CD4-positive, alpha-beta T cell treated with Interleukin-1 beta for 1 hour (primary cell): ENCODE data around the gene HUS1B.
A peak's percentile ranks its signal among the peaks of the same experiment; 100 is the strongest.
"Not testable (repeated sequence)": the region's sequence is repeated elsewhere in the genome, so short reads cannot be mapped to it uniquely, and the experiment has no call there.

Experiments
- DNase-seq, 2 donors: peaks; one replicate each; pipeline ENCODE4 v3.0.0-alpha.2; 2020 to 2022

Gene HUS1B

GRCh38 chr6:656460-657252 is at the start of gene HUS1B:
HUS1B (minus strand) TSS chr6:657100; CDS start chr6:656944, 156 bp downstream.
- no peak for DNase-seq

DNA sequence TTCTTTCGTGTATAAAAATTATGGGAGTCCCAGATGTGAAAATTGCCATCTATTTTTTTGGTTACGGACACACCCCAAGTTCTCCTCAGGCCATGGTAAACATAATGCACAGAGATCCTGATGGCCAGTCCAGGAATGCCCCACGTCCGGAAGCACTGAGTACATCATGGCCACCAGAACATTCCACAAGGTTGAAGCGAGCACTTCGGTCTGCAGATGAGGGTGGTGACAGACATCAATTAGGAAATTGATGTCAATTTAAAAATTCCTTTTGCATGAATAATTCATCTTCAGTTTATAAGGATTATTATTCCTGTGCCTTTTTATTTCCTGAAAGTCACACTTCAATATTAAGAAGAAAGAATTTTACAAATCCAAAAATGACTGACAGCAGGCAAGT is 49.2 kb upstream of the HUS1B start:
- no peak for DNase-seq

- DNase-seq, result no peak
Observed at GRCh38 chr6:705047-705446, 48.1 kb upstream of the HUS1B start.

DNA sequence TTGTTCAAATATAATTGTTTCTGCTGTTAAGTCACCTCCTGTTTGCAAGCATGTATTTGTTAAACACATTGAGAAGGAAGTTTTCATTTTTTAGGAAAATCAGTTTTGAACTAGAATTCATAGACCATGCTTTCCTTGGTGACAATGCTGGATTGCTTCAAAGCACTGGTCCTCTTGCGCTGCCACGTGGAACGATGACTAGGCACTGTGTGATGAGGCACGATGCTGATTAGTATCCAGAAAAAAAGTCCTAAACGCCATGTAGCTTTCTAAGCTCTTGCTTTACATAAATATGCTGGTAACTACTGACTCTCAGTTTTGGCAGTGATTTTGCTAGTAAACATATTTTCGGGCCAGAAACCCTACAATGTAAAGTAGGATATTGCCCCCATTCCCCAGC is 47.1 kb upstream of the HUS1B start:
- no peak for DNase-seq

DNA sequence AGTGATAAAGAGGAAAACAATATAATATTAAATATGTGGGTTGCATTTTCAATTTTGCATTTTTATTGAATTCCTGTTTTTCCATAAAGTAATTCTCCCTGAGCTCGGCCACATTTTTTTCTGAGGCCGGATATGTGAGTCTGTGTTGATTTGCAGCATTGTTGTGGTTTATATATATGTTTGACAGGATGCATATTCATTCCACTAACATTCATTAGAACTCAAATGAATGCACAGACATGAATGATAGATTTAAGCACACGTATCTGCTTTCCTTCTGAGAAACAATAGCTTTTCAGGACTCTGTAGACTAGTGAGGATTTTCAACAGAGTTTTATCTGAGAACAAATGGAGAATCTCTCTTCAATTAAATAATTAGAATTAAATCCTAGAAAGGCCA is 46.7 kb upstream of the HUS1B start:
- DNase-seq, result no peak

- no peak for DNase-seq
Observed at GRCh38 chr6:701700-702479, 45.0 kb upstream of the HUS1B start.

GRCh38 chr6:701215-701614 is 44.3 kb upstream of the HUS1B start:
- no peak for DNase-seq

- no peak for DNase-seq
Observed at GRCh38 chr6:700490-700889, 43.6 kb upstream of the HUS1B start.

DNA sequence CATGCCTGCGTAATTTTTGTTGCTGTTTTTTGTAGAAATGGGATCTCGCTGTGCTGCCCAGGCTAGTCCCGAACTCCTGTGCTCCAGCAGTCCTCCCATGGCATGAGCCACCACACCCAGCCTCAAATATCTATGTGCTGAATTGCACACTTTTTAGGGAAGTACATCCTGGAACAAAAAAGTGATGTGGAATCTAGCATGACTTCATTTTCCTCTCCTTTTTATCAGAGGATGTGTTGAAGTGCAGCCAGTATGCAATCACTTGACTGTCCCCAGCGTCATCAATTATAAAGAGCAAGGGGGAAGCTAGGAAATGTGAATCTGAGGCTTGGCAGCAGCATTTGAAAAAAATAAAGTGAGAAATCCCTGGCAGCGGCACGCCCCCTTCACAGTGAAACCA is 42.4 kb upstream of the HUS1B start:
- DNase-seq, result no peak

- DNase-seq, result not testable (repeated sequence)
Observed at GRCh38 chr6:694431-695126, 37.7 kb upstream of the HUS1B start.

GRCh38 chr6:693723-694009 is 36.8 kb upstream of the HUS1B start:
- no peak for DNase-seq

GRCh38 chr6:692858-693722 is 36.2 kb upstream of the HUS1B start, which contains the start of gene EXOC2:
EXOC2 (minus strand) TSS chr6:693139; CDS start chr6:637818, 55,321 bp downstream.
- peak; percentile 81 to 86 for DNase-seq

- DNase-seq, result peak; percentile 70 to 81
Observed at GRCh38 chr6:692356-692851, 35.5 kb upstream of the HUS1B start.

- no peak for DNase-seq
Observed at GRCh38 chr6:689223-689622, 32.3 kb upstream of the HUS1B start.

GRCh38 chr6:686497-686896 is 29.6 kb upstream of the HUS1B start:
- DNase-seq, result no peak

GRCh38 chr6:684831-685636 is 28.1 kb upstream of the HUS1B start:
- no peak for DNase-seq

GRCh38 chr6:683742-684440 is 27.0 kb upstream of the HUS1B start:
- DNase-seq, result no peak

DNA sequence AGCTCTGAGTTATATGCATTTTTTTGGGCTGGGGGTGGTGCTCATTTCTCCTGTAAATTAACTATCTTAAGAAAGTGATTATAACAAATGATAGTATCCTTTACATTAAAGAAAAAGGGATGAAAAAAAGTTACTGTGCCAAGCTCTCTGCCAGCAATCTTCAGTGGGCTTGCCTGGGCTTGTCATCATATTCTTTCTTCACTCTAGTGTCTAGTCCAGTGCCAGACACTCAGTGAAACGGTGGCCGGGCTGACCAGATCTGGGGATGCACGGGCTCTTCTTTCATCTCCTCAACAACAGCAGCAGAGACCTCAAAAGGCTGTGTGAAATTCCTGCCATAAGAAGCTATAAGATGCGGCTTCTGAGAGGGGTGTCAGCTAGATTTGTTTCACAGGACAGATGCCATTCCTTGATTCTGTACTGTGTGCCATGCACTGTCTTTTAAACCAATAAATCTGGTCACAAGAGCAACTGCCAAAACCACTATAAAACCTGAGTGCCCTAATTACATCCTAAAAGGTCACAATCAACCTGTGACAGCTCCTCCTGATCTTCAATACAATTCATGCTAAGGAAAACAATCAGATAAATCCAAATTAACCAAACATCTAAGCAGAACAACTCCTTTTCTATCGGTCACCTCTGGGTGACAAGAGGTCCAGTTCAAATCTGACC is 23.9 kb upstream of the HUS1B start:
- no peak for DNase-seq

- DNase-seq, result no peak
Observed at GRCh38 chr6:680251-680650, 23.4 kb upstream of the HUS1B start.

GRCh38 chr6:679282-679681 is 22.4 kb upstream of the HUS1B start:
- no peak for DNase-seq
